ENCODE results near the gene RBM6.

DNA sequence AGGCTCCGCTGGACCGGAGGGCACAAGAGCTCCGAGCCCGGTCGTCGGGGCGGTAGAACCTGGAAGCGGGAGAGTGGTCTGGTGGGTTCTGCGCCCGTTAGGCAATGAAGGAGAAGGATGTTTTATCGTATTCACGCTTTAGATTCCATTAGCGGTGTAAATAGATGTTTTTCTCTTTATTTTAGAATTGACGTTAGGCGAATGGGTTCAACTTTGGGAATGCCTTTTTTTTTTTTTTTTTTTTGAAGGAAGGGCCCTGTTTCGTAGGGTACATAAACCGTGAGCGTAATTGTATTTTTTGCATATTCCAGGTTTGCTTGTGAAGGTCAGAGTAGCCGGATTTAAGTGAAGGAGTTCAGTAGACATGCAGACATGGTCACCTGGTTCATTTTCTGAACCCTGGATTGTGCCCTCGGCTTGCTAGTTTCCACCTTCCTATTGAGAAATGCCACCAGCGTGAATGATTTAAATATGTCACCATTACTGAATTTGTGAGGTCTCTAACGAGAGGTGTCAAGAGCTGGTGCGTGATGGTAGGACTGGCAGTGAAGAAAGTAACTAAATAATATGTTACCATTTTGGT, 808 bp downstream of the RBM6 start:
- TF ChIP-seq MAX (CRISPR knock-in tag; IDR thresholded peaks at IDR 0.05) (no peak), BRF1 (IDR thresholded peaks at IDR 0.05; ENCODE audit: borderline replicate concordance, extremely low read depth, insufficient read length) (no peak), POLR2A (conservative IDR thresholded peaks at IDR 0.05) (no peak), KLF10 (CRISPR knock-in tag; IDR thresholded peaks at IDR 0.05) (no peak), EP300 (IDR thresholded peaks at IDR 0.05; ENCODE audit: low read length) (no peak), ZNF124 (CRISPR knock-in tag; IDR thresholded peaks at IDR 0.05) (no peak), NR3C1 (CRISPR knock-in tag; IDR thresholded peaks at IDR 0.05) (no peak), CBX5 (IDR thresholded peaks at IDR 0.05; ENCODE audit: borderline replicate concordance, low read depth) (no peak), NR1H2 (CRISPR knock-in tag; IDR thresholded peaks at IDR 0.05) (no peak), SP1 (CRISPR knock-in tag; IDR thresholded peaks at IDR 0.05) (no peak), CHD4 (IDR thresholded peaks at IDR 0.05; ENCODE audit: insufficient read depth, insufficient replicate concordance, low read depth, low read length, poor library complexity, severe bottlenecking) (no peak), KAT8 (IDR thresholded peaks at IDR 0.05; ENCODE audit: low read depth) (no peak)
- TF ChIP-seq, protein P1, sequence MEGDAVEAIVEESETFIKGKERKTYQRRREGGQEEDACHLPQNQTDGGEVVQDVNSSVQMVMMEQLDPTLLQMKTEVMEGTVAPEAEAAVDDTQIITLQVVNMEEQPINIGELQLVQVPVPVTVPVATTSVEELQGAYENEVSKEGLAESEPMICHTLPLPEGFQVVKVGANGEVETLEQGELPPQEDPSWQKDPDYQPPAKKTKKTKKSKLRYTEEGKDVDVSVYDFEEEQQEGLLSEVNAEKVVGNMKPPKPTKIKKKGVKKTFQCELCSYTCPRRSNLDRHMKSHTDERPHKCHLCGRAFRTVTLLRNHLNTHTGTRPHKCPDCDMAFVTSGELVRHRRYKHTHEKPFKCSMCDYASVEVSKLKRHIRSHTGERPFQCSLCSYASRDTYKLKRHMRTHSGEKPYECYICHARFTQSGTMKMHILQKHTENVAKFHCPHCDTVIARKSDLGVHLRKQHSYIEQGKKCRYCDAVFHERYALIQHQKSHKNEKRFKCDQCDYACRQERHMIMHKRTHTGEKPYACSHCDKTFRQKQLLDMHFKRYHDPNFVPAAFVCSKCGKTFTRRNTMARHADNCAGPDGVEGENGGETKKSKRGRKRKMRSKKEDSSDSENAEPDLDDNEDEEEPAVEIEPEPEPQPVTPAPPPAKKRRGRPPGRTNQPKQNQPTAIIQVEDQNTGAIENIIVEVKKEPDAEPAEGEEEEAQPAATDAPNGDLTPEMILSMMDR (IDR thresholded peaks at IDR 0.05 in 2 of 3, conservative IDR thresholded peaks at IDR 0.05 in 1 of 3; ENCODE audit: insufficient read depth in 2 of 3, low read depth in 1 of 3, low read length in 3 of 3) = no peak
